NOMO-1 treated with DMSO at 0.1 percent for 48 hours (cell line): ENCODE measurements around the gene DGKB.

Experiments
- DNase-seq: peaks from one replicate; lab custom pipeline; 2025; ENCODE audit not compliant: unreplicated experiment; lab: John Stamatoyannopoulos, UW

The DGKB gene

GRCh38 chr7:14825912-14826311 is 76.6 kb downstream of the DGKB start:
- DNase-seq, result no peak

GRCh38 chr7:14822481-14822854 is 80.1 kb downstream of the DGKB start:
- no peak for DNase-seq

- DNase-seq, result no peak
Observed at GRCh38 chr7:14821757-14822480, 80.6 kb downstream of the DGKB start.

GRCh38 chr7:14818871-14819270 is 83.7 kb downstream of the DGKB start:
- DNase-seq, result no peak

GRCh38 chr7:14817829-14818614 is 84.5 kb downstream of the DGKB start:
- no peak for DNase-seq

GRCh38 chr7:14807507-14807906 is 95.0 kb downstream of the DGKB start:
- DNase-seq, result no peak

- DNase-seq, result no peak
Observed at GRCh38 chr7:14806891-14807290, 95.7 kb downstream of the DGKB start.

- DNase-seq, result no peak
Observed at GRCh38 chr7:14805105-14805719, 97.3 kb downstream of the DGKB start.

- no peak for DNase-seq
Observed at GRCh38 chr7:14800664-14801063, 101.9 kb downstream of the DGKB start.

- no peak for DNase-seq
Observed at GRCh38 chr7:14793151-14793550, 109.4 kb downstream of the DGKB start.

GRCh38 chr7:14787551-14787950 is 115.0 kb downstream of the DGKB start:
- no peak for DNase-seq

- no peak for DNase-seq
Observed at GRCh38 chr7:14786314-14786895, 116.1 kb downstream of the DGKB start.

GRCh38 chr7:14777806-14778205 is 124.7 kb downstream of the DGKB start:
- DNase-seq, result no peak

- DNase-seq, result no peak
Observed at GRCh38 chr7:14776266-14776665, 126.3 kb downstream of the DGKB start.

- no peak for DNase-seq
Observed at GRCh38 chr7:14773729-14774271, 128.8 kb downstream of the DGKB start.

GRCh38 chr7:14770614-14771013 is 131.9 kb downstream of the DGKB start:
- DNase-seq, result no peak

GRCh38 chr7:14769261-14769660 is 133.3 kb downstream of the DGKB start:
- no peak for DNase-seq

GRCh38 chr7:14767716-14768425 is 134.7 kb downstream of the DGKB start:
- DNase-seq, result no peak

GRCh38 chr7:14766747-14767146 is 135.8 kb downstream of the DGKB start:
- no peak for DNase-seq

- DNase-seq, result no peak
Observed at GRCh38 chr7:14765731-14766130, 136.8 kb downstream of the DGKB start.

GRCh38 chr7:14762561-14762960 is 140.0 kb downstream of the DGKB start:
- no peak for DNase-seq
